Measurements from ENCODE around the gene GOSR1. TPM values are rescaled to one million over a fixed set of nuclear protein-coding genes. Genes with fewer than 3 reads are reported as not detected.

GOSR1 gene
- total and polyA plus RNA-seq, 2 donors (not counting 3 experiments of a cell fraction or from before 2014, with no cell fraction given): 13.8 to 41.0 TPM

DNA sequence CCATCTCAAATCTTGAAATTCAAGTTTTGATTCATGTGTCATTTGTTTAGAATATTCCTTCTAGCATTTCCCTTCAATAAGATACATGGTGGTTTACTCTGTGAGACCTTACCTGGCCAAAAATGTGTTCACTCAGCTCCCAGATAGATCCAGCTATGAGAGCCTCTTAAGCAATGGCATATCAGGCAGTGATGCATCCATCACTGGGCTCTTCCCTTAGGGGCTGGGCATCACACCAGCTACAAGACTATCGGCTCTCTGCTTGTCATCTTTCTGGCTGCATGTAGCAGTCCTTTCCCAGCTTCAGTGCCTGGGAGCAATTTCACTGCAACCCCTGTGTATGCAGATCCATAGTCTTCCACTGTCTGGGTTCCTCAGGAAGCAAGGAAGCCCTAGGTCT lies 40.6 kb downstream of the GOSR1 start:
- ChIA-PET POLR2A (no interaction called here), CTCF (interaction anchor here (2.3 kb wide), 1 partner anchor 41 kb away, joined by 7 read pairs; the partner anchor contains the start of gene GOSR1)
- intact Hi-C loops (cut with micrococcal nuclease) (loop anchor here (10.0 kb wide), 1 partner anchor 177 kb away; no protein-coding TSS in a partner anchor), dilution Hi-C loops (cut with MboI; ENCODE audit: extremely low pct_ligation_motif_present, low sequenced_read_pairs) (no loop called here)
- Histone ChIP-seq H3K27me3 (ENCODE audit: control insufficient read depth in 2 of 2, insufficient read depth in 2 of 2, low read length in 2 of 2) (no peaks in the 10 kb centered on the region), H3K4me2 (ENCODE audit: insufficient read depth, low read length) (no peak overlapping the region), H3K4me3 (replicated peaks in 1 of 3; ENCODE audit: insufficient read depth in 1 of 3, low read depth in 1 of 3, low read length in 3 of 3) (no peak overlapping the region), H2AFZ (ENCODE audit: low read depth, low read length) (no peak overlapping the region), H3K4me1 (ENCODE audit: control insufficient read depth, extremely low read depth, insufficient read depth, low read length) (peaks cover 12% of the 10 kb centered on the region), H3K79me2 (ENCODE audit: control insufficient read depth, insufficient read depth, low read length) (no peaks in the 10 kb centered on the region), H3K36me3 (ENCODE audit: control insufficient read depth in 2 of 2, extremely low read depth in 1 of 2, insufficient read depth in 2 of 2, low read length in 2 of 2) (peaks cover 5 to 12% of the 10 kb centered on the region in 2 experiments), H3K9me1 (replicated peaks; ENCODE audit: control insufficient read depth, extremely low read depth, insufficient read depth, low read length) (no peaks in the 10 kb centered on the region), H4K20me1 (replicated peaks; ENCODE audit: control insufficient read depth, extremely low read depth, insufficient read depth, low read length) (no peaks in the 10 kb centered on the region), H3K9me3 (replicated peaks; ENCODE audit: control insufficient read depth, insufficient read depth, low read length) (no peaks in the 10 kb centered on the region), H3K9ac (replicated peaks; ENCODE audit: extremely low read depth, insufficient read depth, low read length) (no peak overlapping the region), H3K27ac (ENCODE audit: insufficient read depth, low read depth, low read length) (no peak overlapping the region)
- DNase-seq (ENCODE audit: low read depth, low spot score) (no peak), FAIRE-seq (no peak)
- no peak for TF ChIP-seq GATA2 (IDR thresholded peaks at IDR 0.05; ENCODE audit: insufficient read depth, insufficient read length, low read depth, low read length)
- TF ChIP-seq MYC (IDR thresholded peaks at IDR 0.05; ENCODE audit: low read depth, low read length): no peak
- TF ChIP-seq, protein P1, sequence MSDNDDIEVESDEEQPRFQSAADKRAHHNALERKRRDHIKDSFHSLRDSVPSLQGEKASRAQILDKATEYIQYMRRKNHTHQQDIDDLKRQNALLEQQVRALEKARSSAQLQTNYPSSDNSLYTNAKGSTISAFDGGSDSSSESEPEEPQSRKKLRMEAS (IDR thresholded peaks at IDR 0.05; ENCODE audit: insufficient read depth, insufficient read length): no peak
- TF ChIP-seq JUN (IDR thresholded peaks at IDR 0.05; ENCODE audit: borderline replicate concordance, insufficient read depth, insufficient read length, low read depth): no peak
- no peak for TF ChIP-seq EZH2 (IDR thresholded peaks at IDR 0.05; ENCODE audit: borderline replicate concordance, low read depth, low read length, severe bottlenecking)
- TF ChIP-seq POLR2AphosphoS5 (IDR thresholded peaks at IDR 0.05; ENCODE audit: insufficient read depth, low read depth, low read length): no peak
- TF ChIP-seq, protein P2, sequence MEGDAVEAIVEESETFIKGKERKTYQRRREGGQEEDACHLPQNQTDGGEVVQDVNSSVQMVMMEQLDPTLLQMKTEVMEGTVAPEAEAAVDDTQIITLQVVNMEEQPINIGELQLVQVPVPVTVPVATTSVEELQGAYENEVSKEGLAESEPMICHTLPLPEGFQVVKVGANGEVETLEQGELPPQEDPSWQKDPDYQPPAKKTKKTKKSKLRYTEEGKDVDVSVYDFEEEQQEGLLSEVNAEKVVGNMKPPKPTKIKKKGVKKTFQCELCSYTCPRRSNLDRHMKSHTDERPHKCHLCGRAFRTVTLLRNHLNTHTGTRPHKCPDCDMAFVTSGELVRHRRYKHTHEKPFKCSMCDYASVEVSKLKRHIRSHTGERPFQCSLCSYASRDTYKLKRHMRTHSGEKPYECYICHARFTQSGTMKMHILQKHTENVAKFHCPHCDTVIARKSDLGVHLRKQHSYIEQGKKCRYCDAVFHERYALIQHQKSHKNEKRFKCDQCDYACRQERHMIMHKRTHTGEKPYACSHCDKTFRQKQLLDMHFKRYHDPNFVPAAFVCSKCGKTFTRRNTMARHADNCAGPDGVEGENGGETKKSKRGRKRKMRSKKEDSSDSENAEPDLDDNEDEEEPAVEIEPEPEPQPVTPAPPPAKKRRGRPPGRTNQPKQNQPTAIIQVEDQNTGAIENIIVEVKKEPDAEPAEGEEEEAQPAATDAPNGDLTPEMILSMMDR (IDR thresholded peaks at IDR 0.05; ENCODE audit: extremely low read depth in 1 of 2, insufficient read depth in 1 of 2, low read depth in 1 of 2, low read length in 2 of 2): no peak
- TF ChIP-seq POLR2A (IDR thresholded peaks at IDR 0.05; ENCODE audit: low read depth, low read length): no peak
- TF ChIP-seq FOS (IDR thresholded peaks at IDR 0.05; ENCODE audit: borderline replicate concordance, insufficient read depth, low read length): no peak
- no TSS peak for BruUV-seq (replicated peaks)
